Loucy (cell line): Measurements from ENCODE around the gene BTBD3.

Experiments
- H2AFZ ChIP-seq: fragments of 200-600 bp; sonication (generic); 2 replicates; pipeline ENCODE4 v1.6.0; 2016; ENCODE audit warnings: antibody characterized with exemption, mild to moderate bottlenecking, low read length, moderate library complexity
- H3F3A ChIP-seq: fragments of 200-600 bp; 2 replicates; pipeline ENCODE4 v1.6.0; 2016; ENCODE audit warnings: antibody characterized with exemption, low read depth, mild to moderate bottlenecking
- H3K27me3 ChIP-seq: fragments of 200-600 bp; sonication (generic); 2 replicates; pipeline ENCODE4 v1.6.1; 2014; ENCODE audit warnings: low read length, mild to moderate bottlenecking; ENCODE audit not compliant: insufficient read depth, poor library complexity, severe bottlenecking
- H3K36me3 ChIP-seq: fragments of 200-600 bp; sonication (generic); 2 replicates; pipeline ENCODE4 v1.6.1; 2016; ENCODE audit warnings: low read length; ENCODE audit not compliant: insufficient read depth
- H3K4me1 ChIP-seq: fragments of 200-600 bp; sonication (generic); 2 replicates; pipeline ENCODE4 v1.5.1; 2014; ENCODE audit warnings: low read length, mild to moderate bottlenecking; ENCODE audit not compliant: insufficient read depth, poor library complexity, severe bottlenecking
- H3K4me2 ChIP-seq: fragments of 200-600 bp; sonication (generic); 2 replicates; pipeline ENCODE4 v1.6.0; 2014; ENCODE audit warnings: antibody characterized with exemption, low read length, low read depth, mild to moderate bottlenecking; ENCODE audit not compliant: poor library complexity, severe bottlenecking
- H3K4me3 ChIP-seq: fragments of 200-600 bp; sonication (generic); 2 replicates; pipeline ENCODE4 v1.5.1; 2014; ENCODE audit warnings: low read length, mild to moderate bottlenecking, mixed read lengths; ENCODE audit not compliant: poor library complexity, severe bottlenecking
- H3K79me2 ChIP-seq: fragments of 200-600 bp; sonication (generic); 2 replicates; pipeline ENCODE4 v1.6.1; 2014; ENCODE audit warnings: low read length; ENCODE audit not compliant: insufficient read depth
- H3K9ac ChIP-seq: fragments of 200-600 bp; sonication (generic); 2 replicates; pipeline ENCODE4 v1.6.0; 2014; ENCODE audit warnings: mild to moderate bottlenecking, low read depth, low read length, moderate library complexity; ENCODE audit not compliant: poor library complexity, severe bottlenecking
- H3K9me2 ChIP-seq: fragments of 200-600 bp; sonication (generic); replicated peaks from 2 replicates; pipeline ENCODE4 v1.6.1; 2016; ENCODE audit warnings: low read depth, low read length, mixed read lengths
- H3K9me3 ChIP-seq: fragments of 200-600 bp; sonication (generic); 2 replicates; pipeline ENCODE4 v1.6.1; 2014; ENCODE audit warnings: mild to moderate bottlenecking, antibody characterized with exemption, low read length, low read depth; ENCODE audit not compliant: insufficient read depth
- H4K20me1 ChIP-seq: fragments of 200-600 bp; sonication (generic); 2 replicates; pipeline ENCODE4 v1.6.0; 2014; ENCODE audit warnings: antibody characterized with exemption, low read length, mild to moderate bottlenecking; ENCODE audit not compliant: insufficient read depth, poor library complexity, severe bottlenecking
- EZH2phosphoT487 ChIP-seq: fragments of 200-600 bp; IDR thresholded peaks from 2 replicates; pipeline ENCODE4 v1.6.1; 2018; ENCODE audit warnings: antibody characterized with exemption, mild to moderate bottlenecking, moderate library complexity, borderline replicate concordance
- TF ChIP-seq, protein P1 (sequence below): fragments of 200-600 bp; sonication (generic); conservative IDR thresholded peaks from 2 replicates; pipeline ENCODE4 v1.5.1; 2014; ENCODE audit warnings: mild to moderate bottlenecking, antibody characterized with exemption, low read length

Gene BTBD3

DNA sequence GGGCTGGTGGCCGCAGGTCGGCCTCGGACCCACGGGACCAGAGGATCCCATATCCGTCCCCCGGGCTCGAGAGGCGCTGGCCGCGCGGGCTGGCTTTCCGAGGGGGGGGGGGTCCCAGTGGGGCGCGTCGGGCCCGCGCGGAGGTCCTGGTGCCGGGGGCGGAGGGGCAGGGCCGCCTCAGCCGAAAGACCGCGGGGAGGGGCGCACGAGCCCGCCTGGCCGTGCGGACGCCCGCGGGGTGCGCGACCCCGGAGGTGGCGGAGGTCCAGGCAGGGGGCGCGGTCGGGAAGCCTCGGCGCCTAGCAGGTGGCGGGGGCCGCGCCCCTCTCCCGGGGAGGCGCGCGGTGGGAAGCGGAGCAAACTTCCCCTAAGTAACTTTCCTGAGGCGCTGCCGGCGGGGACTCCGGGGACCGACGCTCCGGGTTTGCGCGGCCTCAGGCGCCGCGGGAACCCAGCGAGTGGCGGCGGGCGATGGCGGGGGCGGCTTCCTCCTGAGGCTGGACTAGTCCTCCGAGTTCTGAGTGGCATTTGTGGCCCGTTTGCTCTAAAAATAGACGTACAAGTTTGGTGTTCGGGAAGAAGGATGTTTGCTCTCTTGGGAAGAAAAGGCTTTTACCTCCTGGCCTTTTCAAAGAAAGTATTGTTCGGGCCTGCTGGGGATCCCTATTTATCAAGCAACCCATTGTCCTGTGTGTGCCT lies 26.5 kb upstream of the BTBD3 start:
- peak overlapping the region; percentile 94 for H3K9ac ChIP-seq
- peak overlapping the region; percentile 87 for H3K4me2 ChIP-seq

DNA sequence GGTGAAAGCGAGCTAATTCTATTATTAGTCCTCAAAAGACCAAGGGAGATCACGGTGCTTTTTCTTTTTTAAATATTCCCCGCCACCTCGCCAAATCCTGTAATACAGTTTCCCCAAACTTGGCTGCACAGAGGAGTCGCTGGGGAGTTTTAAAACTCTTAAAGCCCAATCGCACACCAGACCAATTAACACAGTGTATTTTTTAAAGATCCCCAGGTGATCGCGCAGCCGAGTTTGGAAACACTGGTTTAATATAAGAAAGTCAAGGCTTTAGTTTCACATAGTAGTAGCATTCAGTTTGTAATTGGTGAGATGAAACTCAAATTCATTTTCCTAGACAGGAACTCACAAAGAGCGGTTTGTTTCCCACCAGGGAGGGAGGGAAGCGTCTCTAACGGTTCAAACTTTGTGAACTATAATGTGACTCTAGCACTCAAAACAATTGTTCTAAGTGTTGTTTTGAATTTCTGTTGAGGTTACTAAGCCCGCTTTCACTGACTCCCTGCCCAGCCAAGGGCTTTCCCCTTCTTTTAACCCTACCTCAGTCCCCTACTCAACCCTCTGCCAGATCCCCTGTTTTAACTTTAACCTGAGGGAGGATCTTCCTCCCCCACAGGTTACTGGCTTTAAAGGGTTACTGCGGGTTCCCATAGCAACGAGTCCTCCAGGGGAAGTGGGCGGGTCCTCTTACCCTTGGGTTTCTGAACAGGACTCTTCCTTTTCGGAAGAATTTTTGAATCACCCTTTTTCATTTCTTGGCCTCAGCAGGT lies 25.7 kb upstream of the BTBD3 start:
- no peak for TF ChIP-seq EZH2phosphoT487
- TF ChIP-seq, protein P1, sequence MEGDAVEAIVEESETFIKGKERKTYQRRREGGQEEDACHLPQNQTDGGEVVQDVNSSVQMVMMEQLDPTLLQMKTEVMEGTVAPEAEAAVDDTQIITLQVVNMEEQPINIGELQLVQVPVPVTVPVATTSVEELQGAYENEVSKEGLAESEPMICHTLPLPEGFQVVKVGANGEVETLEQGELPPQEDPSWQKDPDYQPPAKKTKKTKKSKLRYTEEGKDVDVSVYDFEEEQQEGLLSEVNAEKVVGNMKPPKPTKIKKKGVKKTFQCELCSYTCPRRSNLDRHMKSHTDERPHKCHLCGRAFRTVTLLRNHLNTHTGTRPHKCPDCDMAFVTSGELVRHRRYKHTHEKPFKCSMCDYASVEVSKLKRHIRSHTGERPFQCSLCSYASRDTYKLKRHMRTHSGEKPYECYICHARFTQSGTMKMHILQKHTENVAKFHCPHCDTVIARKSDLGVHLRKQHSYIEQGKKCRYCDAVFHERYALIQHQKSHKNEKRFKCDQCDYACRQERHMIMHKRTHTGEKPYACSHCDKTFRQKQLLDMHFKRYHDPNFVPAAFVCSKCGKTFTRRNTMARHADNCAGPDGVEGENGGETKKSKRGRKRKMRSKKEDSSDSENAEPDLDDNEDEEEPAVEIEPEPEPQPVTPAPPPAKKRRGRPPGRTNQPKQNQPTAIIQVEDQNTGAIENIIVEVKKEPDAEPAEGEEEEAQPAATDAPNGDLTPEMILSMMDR, result no peak
- Histone ChIP-seq H3K36me3 (no peaks in the 10 kb centered on the region), H3K4me3 (peak overlapping the region; percentile 98), H2AFZ (peak overlapping the region; percentile 81), H3K4me1 (peaks cover 31% of the 10 kb centered on the region), H3K27me3 (no peaks in the 10 kb centered on the region), H3K9me2 (no peaks in the 10 kb centered on the region), H3K79me2 (peaks cover 56% of the 10 kb centered on the region), H3K9ac (peak overlapping the region; percentile 94), H3F3A (no peaks in the 10 kb centered on the region; the same call in 1 of the 2 replicates), H3K9me3 (no peaks in the 10 kb centered on the region), H3K4me2 (peak overlapping the region; percentile 87), H4K20me1 (peaks cover 38% of the 10 kb centered on the region)

More for the DNA sequence above, 26.5 kb upstream of the BTBD3 start:
- Histone ChIP-seq H3K79me2 (peaks cover 49% of the 10 kb centered on the region), H3F3A (no peaks in the 10 kb centered on the region; the same call in 1 of the 2 replicates), H3K36me3 (no peaks in the 10 kb centered on the region), H3K4me1 (peaks cover 26% of the 10 kb centered on the region), H3K27me3 (no peaks in the 10 kb centered on the region), H3K9me2 (no peaks in the 10 kb centered on the region), H4K20me1 (peaks cover 38% of the 10 kb centered on the region), H3K4me3 (peak overlapping the region; percentile 98), H2AFZ (peak overlapping the region; percentile 81), H3K9me3 (no peaks in the 10 kb centered on the region)
- TF ChIP-seq, protein P1, result no peak
- TF ChIP-seq EZH2phosphoT487, result no peak

DNA sequence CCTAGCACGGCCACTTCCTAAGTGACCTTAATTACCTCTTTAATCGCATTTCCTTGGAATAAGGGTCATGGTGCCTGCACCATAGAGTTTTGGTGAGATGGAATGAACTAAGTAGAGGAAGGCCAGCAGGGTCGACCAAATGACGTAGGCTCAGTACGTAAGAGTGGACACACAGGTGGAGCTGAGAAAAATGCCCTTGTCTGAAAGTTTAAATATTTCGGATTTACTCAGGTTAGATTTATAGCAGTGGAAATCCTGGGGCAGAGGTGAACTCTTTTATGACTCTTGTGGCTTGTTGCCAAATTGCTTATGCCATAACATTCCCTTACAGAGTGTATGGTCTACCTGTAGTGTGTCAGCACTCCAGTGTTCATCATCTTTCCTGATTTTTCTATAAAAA lies 23.6 kb upstream of the BTBD3 start:
- Histone ChIP-seq H2AFZ (no peak overlapping the region), H3K79me2 (peaks cover 77% of the 10 kb centered on the region), H3K9ac (no peak overlapping the region), H4K20me1 (peaks cover 48% of the 10 kb centered on the region), H3K4me2 (peak overlapping the region; percentile 87), H3F3A (no peaks in the 10 kb centered on the region; the same call in 1 of the 2 replicates), H3K36me3 (no peaks in the 10 kb centered on the region), H3K4me3 (peak overlapping the region; percentile 39), H3K9me3 (no peaks in the 10 kb centered on the region), H3K9me2 (no peaks in the 10 kb centered on the region), H3K27me3 (no peaks in the 10 kb centered on the region), H3K4me1 (peaks cover 42% of the 10 kb centered on the region)
- TF ChIP-seq EZH2phosphoT487, result no peak
- TF ChIP-seq, protein P1, result no peak
